HG03575 (cell line): Measurements from ENCODE around the gene GPSM1.
"Not testable (repeated sequence)": the region's sequence is repeated elsewhere in the genome, so short reads cannot be mapped to it uniquely, and the experiment has no call there.

Source experiments
- ATAC-seq: cut with Tn5 transposase; IDR thresholded peaks from one replicate; pipeline ENCODE4 v1.9.1; 2021; ENCODE audit not compliant: unreplicated experiment, insufficient number of reproducible peaks, low FRiP score; ENCODE audit errors: extremely low read depth

Gene GPSM1

GRCh38 chr9:136398286-136398685 is 70.9 kb downstream of the GPSM1 start:
- no peak for ATAC-seq

- ATAC-seq: no peak
These were observed 72.1 kb downstream of the GPSM1 start for GRCh38 chr9:136399176-136400037.

DNA sequence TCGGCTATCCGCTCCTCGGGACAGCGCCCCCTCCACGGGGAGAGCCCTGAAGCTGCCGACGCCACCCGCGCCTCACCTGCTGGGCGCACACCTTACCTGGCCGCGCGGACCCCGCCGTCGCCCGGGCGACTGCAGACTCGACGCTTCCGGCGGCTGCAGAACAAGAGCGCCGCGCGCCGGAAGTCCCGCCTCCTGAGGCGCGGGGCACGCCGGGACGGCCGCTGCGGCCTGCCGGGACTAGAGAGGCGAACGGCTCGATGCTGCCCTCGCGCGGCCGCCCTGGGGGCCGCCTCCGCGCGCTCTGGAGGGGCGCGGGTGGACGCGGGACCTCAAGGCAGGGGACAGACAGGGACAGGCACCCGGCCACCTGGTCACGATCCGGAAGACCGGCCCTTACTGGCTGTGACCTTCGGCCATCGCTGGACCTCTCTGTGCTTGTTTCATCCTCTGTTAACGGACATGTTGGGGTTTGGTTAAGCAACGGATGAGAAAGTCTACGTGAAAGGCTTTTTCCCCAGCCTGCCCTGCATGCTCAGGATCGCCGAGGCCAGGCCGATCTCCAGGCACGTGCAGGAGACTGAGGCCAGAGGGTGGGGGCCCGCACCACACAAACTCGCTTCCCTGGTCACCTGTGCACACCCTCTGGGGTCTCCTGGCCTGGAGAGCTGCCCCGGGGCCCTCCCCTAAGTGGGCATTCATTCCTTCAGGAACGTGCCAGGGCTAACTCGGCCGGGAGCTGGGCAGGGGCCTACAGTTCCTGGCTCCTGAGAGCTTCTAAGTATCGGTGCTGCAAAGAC is 72.9 kb downstream of the GPSM1 start, which contains the start of gene SNAPC4:
Gene SNAPC4, minus strand, starts transcription at position 133 of the 797 bp plus-strand sequence. CDS start 1,742 bp downstream, outside the sequence.
- ATAC-seq: no peak

DNA sequence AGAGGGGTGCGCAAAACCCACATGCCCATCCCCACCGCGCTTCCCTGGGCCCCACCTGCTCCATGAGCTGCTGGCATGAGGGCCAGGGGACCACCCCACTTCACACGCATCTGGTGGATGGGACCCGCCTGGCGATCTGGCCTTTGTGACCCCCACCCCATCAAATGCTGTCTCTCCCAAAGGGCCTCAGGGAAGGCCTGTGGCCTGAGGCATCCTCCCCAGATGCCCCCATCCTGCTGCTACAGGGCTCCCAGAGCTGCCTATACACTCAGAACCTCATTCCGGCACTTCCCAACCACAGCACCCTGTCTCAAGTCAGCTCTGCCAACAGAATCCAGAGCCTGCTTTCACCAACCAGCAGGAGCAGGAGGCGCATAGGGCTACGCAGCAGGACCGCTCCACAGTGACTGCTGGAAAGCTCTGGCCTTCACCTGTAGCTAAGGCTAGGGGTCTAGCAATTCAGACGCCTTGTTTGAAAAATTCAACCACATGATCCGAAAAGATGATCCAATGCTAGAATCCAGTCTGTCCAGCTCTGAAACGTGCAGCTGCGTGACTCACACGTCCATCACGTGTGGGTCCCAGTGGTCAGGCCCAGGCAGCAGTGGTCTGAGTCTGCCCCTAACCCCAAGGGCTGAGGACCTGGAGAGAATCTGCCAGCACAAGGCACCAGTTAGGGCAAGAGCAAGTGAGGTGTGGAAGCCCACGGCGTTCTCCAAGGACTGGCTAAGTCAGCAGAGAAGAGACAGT is 74.0 kb downstream of the GPSM1 start:
- no peak for ATAC-seq

DNA sequence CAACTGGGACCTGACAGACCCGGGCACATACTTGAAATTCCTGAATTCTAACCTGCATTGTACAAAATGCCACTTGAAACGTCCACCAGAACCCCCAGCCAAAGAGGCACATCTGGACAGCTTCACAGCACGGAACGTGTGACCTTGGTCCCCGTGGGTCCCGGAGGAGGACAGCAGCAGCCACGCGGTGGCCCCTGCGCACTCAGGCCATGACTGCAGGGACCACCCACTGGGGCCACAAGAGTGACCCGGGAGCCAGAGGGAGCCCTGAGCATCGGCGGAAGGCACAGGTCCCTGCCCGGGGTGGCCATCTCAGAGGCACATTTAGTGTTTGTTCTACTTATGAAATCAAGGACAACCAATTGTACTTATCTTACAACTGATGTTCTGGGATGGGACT is 74.7 kb downstream of the GPSM1 start:
- ATAC-seq: no peak

DNA sequence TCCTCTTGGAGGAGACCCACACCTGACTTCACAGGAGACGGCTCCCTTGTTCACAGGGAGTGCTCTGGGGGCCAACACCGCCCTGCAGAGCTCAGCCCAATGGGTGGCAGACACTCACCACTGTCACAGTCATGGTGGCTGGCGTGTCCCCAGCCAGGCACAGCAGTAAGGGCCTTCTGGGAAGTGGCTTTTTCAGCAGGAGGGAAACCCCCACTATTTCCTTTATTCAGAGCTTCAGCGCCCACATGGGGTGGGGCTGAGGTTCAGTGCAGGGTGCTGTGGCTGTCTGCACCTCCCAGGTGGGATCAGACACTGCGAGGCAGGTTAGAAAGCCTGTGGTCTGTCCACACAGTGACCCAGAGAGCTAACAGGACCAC is 76.2 kb downstream of the GPSM1 start:
- no peak for ATAC-seq

- ATAC-seq: no peak
These were observed 76.8 kb downstream of the GPSM1 start for GRCh38 chr9:136403915-136404800.

DNA sequence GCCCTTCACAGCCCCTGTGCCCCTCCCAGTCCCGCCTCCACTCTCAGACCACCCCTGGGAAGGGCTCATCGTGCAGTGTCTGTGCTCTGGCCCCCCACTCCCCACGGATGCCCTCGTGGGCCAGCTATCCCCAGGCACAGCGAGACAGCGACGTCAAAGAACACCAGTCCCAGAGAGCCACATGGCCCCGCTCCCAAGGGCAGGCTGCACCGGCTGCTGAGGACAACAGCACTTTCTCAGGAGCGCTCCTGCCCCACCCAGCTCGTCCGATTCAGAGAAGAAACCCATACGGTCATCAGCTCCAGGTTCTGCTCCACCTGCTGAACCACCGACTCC is 77.4 kb downstream of the GPSM1 start:
- no peak for ATAC-seq

DNA sequence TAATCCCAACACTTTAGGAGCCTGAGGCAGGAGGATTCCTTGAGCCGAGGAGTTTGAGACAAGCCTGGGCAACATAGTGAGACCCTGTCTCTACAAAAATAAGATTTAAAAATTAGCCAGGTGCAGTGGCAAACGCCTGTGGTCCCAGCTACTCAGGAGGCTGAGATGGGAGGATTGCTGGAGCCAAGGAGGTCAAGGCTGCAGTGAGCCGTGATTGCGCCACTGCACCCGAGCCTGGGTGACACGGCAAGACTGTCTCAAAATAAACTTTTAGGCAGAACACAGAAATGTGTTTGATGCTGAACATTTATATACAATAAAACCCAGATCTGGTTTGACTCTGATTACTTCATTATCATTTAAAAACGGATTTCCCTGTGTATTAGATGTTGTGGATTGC is 78.1 kb downstream of the GPSM1 start:
- ATAC-seq: no peak

DNA sequence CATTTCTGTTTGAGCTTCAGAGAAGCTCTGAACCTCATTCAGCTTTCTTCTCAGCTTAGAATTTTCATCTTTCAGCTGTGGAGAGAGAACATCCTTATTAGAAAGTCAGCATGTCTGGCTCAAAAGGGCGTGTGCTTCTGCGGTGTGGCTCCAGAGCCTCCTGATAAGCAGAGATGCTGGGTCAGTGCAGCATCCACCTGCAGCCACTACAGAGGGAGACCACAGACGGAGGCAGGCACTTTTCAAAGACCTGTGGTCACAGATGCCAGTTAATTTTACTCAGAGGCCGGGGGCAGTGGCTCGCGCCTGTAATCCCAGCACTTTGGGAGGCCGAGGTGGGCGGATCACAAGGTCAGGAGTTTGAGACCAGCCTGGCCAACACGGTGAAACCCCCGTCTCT is 78.6 kb downstream of the GPSM1 start:
- not testable (repeated sequence) for ATAC-seq

- not testable (repeated sequence) for ATAC-seq
These were observed 79.7 kb downstream of the GPSM1 start for GRCh38 chr9:136407061-136407460.

GRCh38 chr9:136407911-136408310 is 80.6 kb downstream of the GPSM1 start:
- no peak for ATAC-seq
